DOHH2 (cell line): ENCODE results near the gene RAI2.

Source experiments
- H3F3A ChIP-seq: fragments of 200-600 bp; sonication (generic), shearing (Covaris generic); 2 replicates; pipeline ENCODE4 v1.6.0; 2016; ENCODE audit warnings: antibody characterized with exemption, mild to moderate bottlenecking; ENCODE audit not compliant: control insufficient read depth, insufficient read depth
- H3K27ac ChIP-seq: fragments of 200-600 bp; sonication (generic); 2 replicates; pipeline ENCODE4 v1.5.1; 2014; ENCODE audit warnings: low read depth, mild to moderate bottlenecking, low read length, moderate library complexity
- H3K27me3 ChIP-seq: fragments of 200-600 bp; sonication (generic); 2 replicates; pipeline ENCODE4 v1.6.1; 2014; ENCODE audit warnings: mild to moderate bottlenecking, low read length, mixed read lengths; ENCODE audit not compliant: control insufficient read depth
- H3K36me3 ChIP-seq: fragments of 200-600 bp; sonication (generic); 2 replicates; pipeline ENCODE4 v1.6.1; 2014; ENCODE audit warnings: mild to moderate bottlenecking, low read length, moderate library complexity, mixed read lengths; ENCODE audit not compliant: control insufficient read depth
- H3K4me1 ChIP-seq: fragments of 200-600 bp; sonication (generic); 2 replicates; pipeline ENCODE4 v1.6.1; 2014; ENCODE audit warnings: mild to moderate bottlenecking, low read length, mixed read lengths; ENCODE audit not compliant: control insufficient read depth
- H3K4me2 ChIP-seq: fragments of 200-600 bp; sonication (generic); 2 replicates; pipeline ENCODE4 v1.6.0; 2014; ENCODE audit warnings: mild to moderate bottlenecking, low read length, moderate library complexity
- H3K4me3 ChIP-seq: fragments of 200-600 bp; sonication (generic); 2 replicates; pipeline ENCODE4 v1.5.1; 2014; ENCODE audit warnings: mild to moderate bottlenecking, low read length, mixed read lengths
- H3K79me2 ChIP-seq: fragments of 200-600 bp; sonication (generic); 2 replicates; pipeline ENCODE4 v1.6.1; 2014; ENCODE audit warnings: mild to moderate bottlenecking, low read length, mixed read lengths; ENCODE audit not compliant: control insufficient read depth
- H3K9me2 ChIP-seq: fragments of 200-600 bp; sonication (generic); replicated peaks from 2 replicates; pipeline ENCODE4 v1.6.1; 2014; ENCODE audit warnings: mild to moderate bottlenecking, low read length, mixed read lengths; ENCODE audit not compliant: control insufficient read depth
- H3K9me3 ChIP-seq: fragments of 200-600 bp; sonication (generic); 2 replicates; pipeline ENCODE4 v1.6.1; 2014; ENCODE audit warnings: antibody characterized with exemption, low read length, mixed read lengths; ENCODE audit not compliant: control insufficient read depth, insufficient read depth
- H4K20me1 ChIP-seq: fragments of 200-600 bp; sonication (generic); 2 replicates; pipeline ENCODE4 v1.6.0; 2014; ENCODE audit warnings: low read depth, mild to moderate bottlenecking, antibody characterized with exemption, low read length, moderate library complexity; ENCODE audit not compliant: control insufficient read depth, insufficient read depth
- EZH2phosphoT487 ChIP-seq: fragments of 200-600 bp; sonication (generic); IDR thresholded peaks from 2 replicates; pipeline ENCODE4 v1.6.1; 2017; ENCODE audit warnings: borderline replicate concordance, mild to moderate bottlenecking, antibody characterized with exemption, low read length, moderate library complexity, mixed read lengths
- TF ChIP-seq, protein P1 (sequence below): fragments of 200-600 bp; sonication (generic); IDR thresholded peaks from one replicate; pipeline ENCODE4 v1.5.1; 2014; ENCODE audit warnings: antibody characterized with exemption, mild to moderate bottlenecking, low read depth, low read length; ENCODE audit not compliant: poor library complexity, severe bottlenecking

RAI2 gene

DNA sequence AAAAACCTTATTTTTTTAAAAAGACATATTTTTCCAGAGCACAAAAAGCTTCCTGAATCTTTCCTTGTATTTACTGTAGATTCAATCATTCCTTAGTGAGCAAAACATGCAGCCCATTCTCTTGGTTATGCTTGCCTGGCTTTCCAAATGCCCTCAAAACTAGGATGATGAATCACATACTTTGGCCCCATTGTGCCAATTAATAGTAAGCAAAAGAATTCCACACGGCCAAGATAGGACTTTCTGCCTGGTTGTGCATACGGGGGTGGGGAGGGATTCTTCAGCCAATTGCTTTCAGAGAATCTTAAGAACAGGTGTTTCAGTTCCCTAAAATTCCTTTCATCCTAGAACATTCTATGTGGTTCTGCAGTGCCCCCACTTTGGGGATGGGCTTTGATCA is 7.0 kb downstream of the RAI2 start:
- no peak overlapping the region for H3K4me2 ChIP-seq
- no peaks in the 10 kb centered on the region for H3K36me3 ChIP-seq
- H3K9me3 ChIP-seq, result no peaks in the 10 kb centered on the region
- no peaks in the 10 kb centered on the region for H3F3A ChIP-seq
- no peak overlapping the region for H3K27ac ChIP-seq
- no peaks in the 10 kb centered on the region for H4K20me1 ChIP-seq
- H3K4me1 ChIP-seq, result no peaks in the 10 kb centered on the region
- no peaks in the 10 kb centered on the region for H3K9me2 ChIP-seq
- H3K4me3 ChIP-seq, result no peak overlapping the region
- H3K79me2 ChIP-seq, result no peaks in the 10 kb centered on the region
- H3K27me3 ChIP-seq, result no peaks in the 10 kb centered on the region
- TF ChIP-seq, protein P1, sequence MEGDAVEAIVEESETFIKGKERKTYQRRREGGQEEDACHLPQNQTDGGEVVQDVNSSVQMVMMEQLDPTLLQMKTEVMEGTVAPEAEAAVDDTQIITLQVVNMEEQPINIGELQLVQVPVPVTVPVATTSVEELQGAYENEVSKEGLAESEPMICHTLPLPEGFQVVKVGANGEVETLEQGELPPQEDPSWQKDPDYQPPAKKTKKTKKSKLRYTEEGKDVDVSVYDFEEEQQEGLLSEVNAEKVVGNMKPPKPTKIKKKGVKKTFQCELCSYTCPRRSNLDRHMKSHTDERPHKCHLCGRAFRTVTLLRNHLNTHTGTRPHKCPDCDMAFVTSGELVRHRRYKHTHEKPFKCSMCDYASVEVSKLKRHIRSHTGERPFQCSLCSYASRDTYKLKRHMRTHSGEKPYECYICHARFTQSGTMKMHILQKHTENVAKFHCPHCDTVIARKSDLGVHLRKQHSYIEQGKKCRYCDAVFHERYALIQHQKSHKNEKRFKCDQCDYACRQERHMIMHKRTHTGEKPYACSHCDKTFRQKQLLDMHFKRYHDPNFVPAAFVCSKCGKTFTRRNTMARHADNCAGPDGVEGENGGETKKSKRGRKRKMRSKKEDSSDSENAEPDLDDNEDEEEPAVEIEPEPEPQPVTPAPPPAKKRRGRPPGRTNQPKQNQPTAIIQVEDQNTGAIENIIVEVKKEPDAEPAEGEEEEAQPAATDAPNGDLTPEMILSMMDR, result no peak
- no peak for TF ChIP-seq EZH2phosphoT487

DNA sequence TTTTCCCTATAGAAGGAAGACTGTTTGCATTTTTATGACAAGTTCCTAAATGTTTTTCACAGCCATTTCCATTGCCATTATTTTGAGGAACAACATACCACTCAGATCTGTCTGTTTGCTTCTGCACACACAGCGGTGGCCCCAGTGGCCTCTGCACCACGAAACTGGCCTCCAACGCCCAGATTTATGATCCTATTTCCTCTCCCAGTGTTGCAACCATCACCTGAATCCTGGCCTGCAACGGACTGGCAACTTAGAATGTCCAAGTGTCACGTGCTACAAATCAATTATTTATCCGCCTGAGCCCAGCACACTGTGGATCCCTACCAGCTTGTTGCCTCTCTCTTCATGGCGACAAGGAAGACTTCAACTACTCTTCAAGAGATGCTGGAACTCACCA is 9.2 kb downstream of the RAI2 start:
- no peak overlapping the region for H3K4me3 ChIP-seq
- no peaks in the 10 kb centered on the region for H3K9me3 ChIP-seq
- H4K20me1 ChIP-seq, result no peaks in the 10 kb centered on the region
- no peaks in the 10 kb centered on the region for H3K9me2 ChIP-seq
- TF ChIP-seq EZH2phosphoT487, result no peak
- TF ChIP-seq, protein P1, result no peak
- no peak overlapping the region for H3K4me2 ChIP-seq
- H3K4me1 ChIP-seq, result no peaks in the 10 kb centered on the region
- H3F3A ChIP-seq, result no peaks in the 10 kb centered on the region
- no peaks in the 10 kb centered on the region for H3K36me3 ChIP-seq
- H3K79me2 ChIP-seq, result no peaks in the 10 kb centered on the region
- no peaks in the 10 kb centered on the region for H3K27me3 ChIP-seq
- H3K27ac ChIP-seq, result no peak overlapping the region

DNA sequence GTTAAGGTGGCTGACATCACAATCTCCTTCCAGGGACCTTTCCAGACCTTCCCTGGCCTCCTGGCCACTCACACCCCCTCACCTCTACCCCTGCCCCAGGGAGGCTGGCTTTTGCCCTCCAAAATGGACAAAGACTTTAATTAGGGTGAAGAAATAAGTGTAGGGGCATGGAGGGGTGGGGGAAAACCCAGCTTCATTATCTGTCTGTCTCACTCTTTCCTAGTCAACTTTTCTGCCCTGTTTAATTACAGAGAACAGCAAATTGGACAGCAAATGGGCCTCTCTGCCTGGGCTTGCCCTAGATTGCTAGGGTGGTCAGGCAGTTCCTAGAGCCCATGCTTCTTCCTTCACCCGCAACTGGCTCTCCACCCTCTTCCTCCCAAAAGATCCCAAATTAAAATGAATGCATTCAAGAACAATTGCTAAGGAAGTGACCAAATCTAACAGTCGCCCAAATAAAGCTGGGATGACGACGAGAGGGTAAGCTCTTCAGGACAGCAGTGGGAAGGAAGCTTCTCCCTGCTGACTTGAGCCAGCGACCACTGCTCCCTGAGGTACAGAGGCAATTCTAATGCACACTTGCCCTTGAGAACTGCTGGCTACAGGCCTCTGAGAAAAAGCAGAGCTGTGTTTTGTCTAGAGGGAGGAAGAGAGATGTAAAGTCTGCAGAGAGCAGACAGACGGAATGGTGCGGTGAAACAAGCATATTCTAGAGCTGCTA is 12.4 kb downstream of the RAI2 start:
- Histone ChIP-seq H3K4me1 (no peaks in the 10 kb centered on the region), H4K20me1 (no peaks in the 10 kb centered on the region), H3K36me3 (no peaks in the 10 kb centered on the region), H3K4me2 (no peak overlapping the region), H3K79me2 (no peaks in the 10 kb centered on the region), H3K27me3 (no peaks in the 10 kb centered on the region), H3F3A (no peaks in the 10 kb centered on the region), H3K9me2 (no peaks in the 10 kb centered on the region), H3K4me3 (no peak overlapping the region), H3K9me3 (no peaks in the 10 kb centered on the region), H3K27ac (no peak overlapping the region)
- TF ChIP-seq EZH2phosphoT487, result no peak
- TF ChIP-seq, protein P1, result no peak
